Uterus (tissue), 4 donors: Measurements from ENCODE around the gene ADAMTS17. TPM values are rescaled to one million over a fixed set of nuclear protein-coding genes. Genes with fewer than 3 reads are reported as not detected.

Source experiments
- DNase-seq, 2 donors: peaks; one replicate each; pipeline ENCODE4 v3.0.0-alpha.2; 2019 to 2020
- H3K27ac ChIP-seq, 2 donors: fragments of 200-600 bp; sonication (generic); 1 replicate in 1 of 2; 2 replicates in 1 of 2; pipeline ENCODE4 v1.5.1; 2016 to 2018
- H3K27me3 ChIP-seq, 2 donors: fragments of 200-600 bp; sonication (generic); one replicate each; pipeline ENCODE4 v1.5.1; 2018 to 2019; ENCODE audit warnings: control low read depth in 1 of 2
- H3K36me3 ChIP-seq, 2 donors: fragments of 200-600 bp; sonication (generic); one replicate each; pipeline ENCODE4 v1.5.1; 2019; ENCODE audit warnings: control low read depth in 1 of 2
- H3K4me1 ChIP-seq, 2 donors: fragments of 200-600 bp; sonication (generic); one replicate each; pipeline ENCODE4 v1.5.1; 2018 to 2019; ENCODE audit warnings: control low read depth in 1 of 2
- H3K4me3 ChIP-seq, 2 donors: fragments of 200-600 bp; sonication (generic); 1 replicate in 1 of 2; 2 replicates in 1 of 2; pipeline ENCODE4 v1.5.1; 2018 to 2019; ENCODE audit warnings: mild to moderate bottlenecking in 1 of 2
- H3K9me3 ChIP-seq, 2 donors: fragments of 200-600 bp; sonication (generic); one replicate each; pipeline ENCODE4 v1.5.1; 2019; ENCODE audit warnings: control low read depth in 1 of 2
- POLR2A ChIP-seq, 2 donors: fragments of 450-650 bp; IDR thresholded peaks; one replicate each; pipeline ENCODE4 v1.6.1; 2016; ENCODE audit warnings: antibody characterized with exemption in 2 of 2, mild to moderate bottlenecking in 1 of 2, moderate library complexity in 1 of 2
- intact Hi-C: fragments of 100-400 bp; cut with DNase I; formaldehyde crosslinking; loops from one replicate; pipeline ENCODE4 v1.15.1; 2023; ENCODE audit warnings: low total_unique reads
- total RNA-seq, 4 donors: library from RNA; depleted of rRNA in 3 of 4; stranded (reverse); fragments of >200 nt in 3 of 4; gene quantifications; one replicate each; pipeline versions ENCODE4 v1.1.0 to v1.2.4, GENCODE V29; 2014 to 2023
- TF ChIP-seq, protein P1 (sequence below), 4 experiments: fragments of 200-600 bp in 2 of 4; fragments of 450-650 bp in 2 of 4; sonication (generic) in 2 of 4; IDR thresholded peaks; one replicate each; pipeline ENCODE4 v1.5.1; 2016 to 2019; ENCODE audit warnings: antibody characterized with exemption in 4 of 4, mild to moderate bottlenecking in 2 of 4, moderate library complexity in 1 of 4
- donor health status: DM: yes; HTN: yes; CAD: no.

ADAMTS17 gene
- total RNA-seq, 4 donors from 2014 or later: 3.1 to 17.1 (median 8.1) TPM; not detected in 1

DNA sequence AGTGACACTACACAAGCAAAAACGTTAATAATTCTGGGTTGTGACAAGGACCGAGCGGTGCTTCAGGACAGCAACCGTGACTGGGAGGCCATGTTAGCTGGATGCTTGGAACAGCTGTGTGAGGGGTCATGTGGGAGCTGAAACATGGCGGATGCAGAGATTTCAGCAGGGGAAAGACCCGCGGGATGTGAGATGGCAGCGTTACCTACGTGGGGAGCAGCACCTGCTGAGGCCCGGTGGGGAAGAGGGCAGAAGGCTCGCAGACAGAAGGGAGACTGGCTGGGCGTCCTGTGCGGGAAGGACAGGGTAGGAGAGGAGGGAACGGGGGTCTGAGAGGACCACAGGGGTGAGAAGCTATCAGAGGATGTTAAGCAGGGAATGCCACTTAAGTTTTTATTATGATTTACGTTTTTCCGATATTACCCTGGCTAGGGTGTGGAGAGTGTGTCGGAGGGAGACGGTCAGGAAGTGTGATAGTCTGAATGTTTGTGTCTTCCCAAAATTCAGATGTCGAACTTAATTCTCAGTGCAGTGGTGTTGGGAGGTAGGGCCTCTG is 379.7 kb downstream of the ADAMTS17 start:
- no peaks in the 10 kb centered on the region for H3K36me3 ChIP-seq
- TF ChIP-seq, protein P1, sequence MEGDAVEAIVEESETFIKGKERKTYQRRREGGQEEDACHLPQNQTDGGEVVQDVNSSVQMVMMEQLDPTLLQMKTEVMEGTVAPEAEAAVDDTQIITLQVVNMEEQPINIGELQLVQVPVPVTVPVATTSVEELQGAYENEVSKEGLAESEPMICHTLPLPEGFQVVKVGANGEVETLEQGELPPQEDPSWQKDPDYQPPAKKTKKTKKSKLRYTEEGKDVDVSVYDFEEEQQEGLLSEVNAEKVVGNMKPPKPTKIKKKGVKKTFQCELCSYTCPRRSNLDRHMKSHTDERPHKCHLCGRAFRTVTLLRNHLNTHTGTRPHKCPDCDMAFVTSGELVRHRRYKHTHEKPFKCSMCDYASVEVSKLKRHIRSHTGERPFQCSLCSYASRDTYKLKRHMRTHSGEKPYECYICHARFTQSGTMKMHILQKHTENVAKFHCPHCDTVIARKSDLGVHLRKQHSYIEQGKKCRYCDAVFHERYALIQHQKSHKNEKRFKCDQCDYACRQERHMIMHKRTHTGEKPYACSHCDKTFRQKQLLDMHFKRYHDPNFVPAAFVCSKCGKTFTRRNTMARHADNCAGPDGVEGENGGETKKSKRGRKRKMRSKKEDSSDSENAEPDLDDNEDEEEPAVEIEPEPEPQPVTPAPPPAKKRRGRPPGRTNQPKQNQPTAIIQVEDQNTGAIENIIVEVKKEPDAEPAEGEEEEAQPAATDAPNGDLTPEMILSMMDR (IDR thresholded peaks at IDR 0.05): no peak
- no peak for TF ChIP-seq POLR2A (IDR thresholded peaks at IDR 0.05)
- H3K4me1 ChIP-seq: no peaks in the 10 kb centered on the region
- intact Hi-C loops: no loop called here
- no peak overlapping the region for H3K4me3 ChIP-seq
- no peaks in the 10 kb centered on the region for H3K9me3 ChIP-seq
- no peak overlapping the region for H3K27ac ChIP-seq
- DNase-seq: peak; percentile 4 to 5
- H3K27me3 ChIP-seq: no peaks in the 10 kb centered on the region

DNA sequence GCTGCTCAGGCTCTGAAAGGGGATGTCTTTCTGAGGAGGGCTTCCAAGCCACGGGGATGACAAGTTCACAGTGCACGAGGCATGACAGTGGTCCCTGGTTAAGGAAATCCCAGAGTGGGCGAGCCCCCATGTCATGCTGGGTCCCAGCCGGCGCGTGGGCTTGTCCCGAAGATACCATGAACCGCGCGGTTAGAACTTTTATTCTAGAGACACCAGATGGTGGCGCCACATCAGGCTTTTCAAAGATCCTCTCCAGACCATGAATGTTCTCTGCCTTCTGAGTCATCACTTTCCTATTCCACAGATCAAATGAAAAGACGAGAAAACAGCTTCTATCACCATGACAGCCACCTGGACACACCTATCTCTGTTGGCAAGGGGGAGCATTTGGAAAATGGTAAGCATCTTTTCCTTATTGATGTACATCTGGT is 380.7 kb downstream of the ADAMTS17 start:
- Histone ChIP-seq H3K4me1 (no peaks in the 10 kb centered on the region), H3K4me3 (no peak overlapping the region), H3K27ac (no peak overlapping the region), H3K9me3 (no peaks in the 10 kb centered on the region), H3K27me3 (no peaks in the 10 kb centered on the region), H3K36me3 (no peaks in the 10 kb centered on the region)
- DNase-seq: peak in 1 of 2 donors; percentile 13
- TF ChIP-seq, protein P1 (IDR thresholded peaks at IDR 0.05): peak in 1 of 4 experiments; percentile 10
- no peak for TF ChIP-seq POLR2A (IDR thresholded peaks at IDR 0.05)
- intact Hi-C loops: no loop called here

DNA sequence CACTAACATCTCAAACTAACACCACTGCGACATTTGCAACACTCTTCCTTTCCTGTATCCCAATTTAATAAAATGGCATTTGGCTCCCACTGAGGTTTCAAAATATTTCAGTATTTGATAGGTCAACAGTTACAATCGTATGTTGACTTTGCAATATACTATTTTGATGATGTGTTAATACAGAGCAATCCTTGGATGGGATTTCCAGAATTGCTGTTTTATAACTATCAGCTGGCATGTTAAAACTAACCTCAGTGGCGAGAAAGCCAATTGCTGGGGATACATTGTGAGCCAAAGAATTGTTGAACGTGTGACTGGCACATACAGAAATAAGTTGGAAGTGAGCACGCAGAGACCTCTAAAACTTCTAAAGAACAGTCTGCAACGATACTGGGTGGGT is 382.4 kb downstream of the ADAMTS17 start:
- Histone ChIP-seq H3K4me1 (no peaks in the 10 kb centered on the region), H3K4me3 (no peak overlapping the region), H3K27me3 (no peaks in the 10 kb centered on the region), H3K36me3 (no peaks in the 10 kb centered on the region), H3K27ac (no peak overlapping the region), H3K9me3 (no peaks in the 10 kb centered on the region)
- intact Hi-C loops: no loop called here
- TF ChIP-seq, protein P1 (IDR thresholded peaks at IDR 0.05): no peak
- TF ChIP-seq POLR2A (IDR thresholded peaks at IDR 0.05): no peak
- no peak for DNase-seq

DNA sequence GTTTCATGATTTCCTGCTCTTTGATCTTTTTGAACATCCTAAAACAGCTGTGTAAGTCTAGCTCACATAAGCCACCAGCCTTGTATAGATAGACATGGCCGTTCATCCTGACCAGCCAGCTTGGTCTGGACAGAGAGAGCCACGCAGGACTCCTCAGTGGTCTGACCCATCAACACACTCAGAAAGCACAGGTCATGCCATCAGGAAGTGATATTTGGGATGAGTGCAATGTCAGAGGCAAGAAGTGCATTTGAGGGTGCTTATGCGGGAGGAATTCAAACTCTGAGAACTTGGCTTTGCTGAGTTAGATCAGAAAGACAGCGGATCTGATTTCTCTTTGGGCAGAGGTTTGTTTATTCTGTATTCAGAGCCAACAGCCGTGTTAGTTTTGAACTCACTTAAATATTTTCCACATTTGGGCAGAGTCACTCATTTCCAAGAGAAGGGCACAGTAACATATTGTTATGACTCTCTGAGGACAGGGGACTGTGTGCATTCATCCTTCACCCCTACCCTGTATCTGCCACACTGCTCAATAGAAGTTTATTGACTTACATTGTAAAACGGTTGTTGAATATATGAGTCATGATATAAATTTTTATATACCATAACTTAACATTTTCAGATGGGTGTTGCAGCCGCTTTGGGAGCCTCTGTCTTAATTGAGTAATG is 383.2 kb downstream of the ADAMTS17 start:
- H3K27me3 ChIP-seq: no peaks in the 10 kb centered on the region
- no peak overlapping the region for H3K27ac ChIP-seq
- DNase-seq: peak in 1 of 2 donors; percentile 1
- H3K9me3 ChIP-seq: no peaks in the 10 kb centered on the region
- no peak for TF ChIP-seq POLR2A (IDR thresholded peaks at IDR 0.05)
- TF ChIP-seq, protein P1 (IDR thresholded peaks at IDR 0.05): no peak
- no peak overlapping the region for H3K4me3 ChIP-seq
- H3K36me3 ChIP-seq: no peaks in the 10 kb centered on the region
- intact Hi-C loops: no loop called here
- no peaks in the 10 kb centered on the region for H3K4me1 ChIP-seq

DNA sequence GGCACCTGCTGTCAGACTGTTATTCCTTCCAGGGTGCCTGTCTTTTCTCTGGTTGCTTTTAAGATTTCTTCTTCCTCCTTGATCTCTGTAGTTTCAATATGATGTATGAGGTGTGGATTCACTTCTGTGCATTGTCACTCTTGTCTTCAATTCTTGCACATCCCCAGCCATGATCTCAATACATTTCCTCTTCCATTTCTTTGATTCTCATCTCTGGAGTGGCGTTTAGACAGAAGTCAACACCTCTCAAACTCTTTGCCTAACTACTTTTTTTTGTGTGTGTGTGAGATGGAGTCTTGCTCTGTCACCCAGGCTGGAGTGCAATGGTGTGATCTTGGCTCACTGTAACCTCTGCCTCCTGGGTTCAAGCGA is 384.1 kb downstream of the ADAMTS17 start:
- Histone ChIP-seq H3K27me3 (no peaks in the 10 kb centered on the region), H3K27ac (no peak overlapping the region), H3K4me3 (no peak overlapping the region), H3K4me1 (no peaks in the 10 kb centered on the region), H3K36me3 (no peaks in the 10 kb centered on the region), H3K9me3 (no peaks in the 10 kb centered on the region)
- TF ChIP-seq POLR2A (IDR thresholded peaks at IDR 0.05): no peak
- TF ChIP-seq, protein P1 (IDR thresholded peaks at IDR 0.05): no peak
- intact Hi-C loops: no loop called here
- DNase-seq: no peak
